GM13977 (cell line): ENCODE data around the gene MIER2.
"Not testable (repeated sequence)": the region's sequence is repeated elsewhere in the genome, so short reads cannot be mapped to it uniquely, and the experiment has no call there.

ENCODE experiments used
- DNase-seq: peaks from one replicate; pipeline ENCODE4 v3.0.0; 2012; ENCODE audit warnings: low spot score
- CTCF ChIP-seq: IDR thresholded peaks from 2 replicates; pipeline ENCODE4 v1.5.1; 2012; ENCODE audit warnings: mild to moderate bottlenecking, control low read depth; ENCODE audit not compliant: insufficient read depth; ENCODE audit errors: extremely low read depth, missing control alignments
- in situ Hi-C: fragments of 300-500 bp; cut with MboI; formaldehyde crosslinking; loops from one replicate; pipeline ENCODE4 v1.12.0; 2022; ENCODE audit warnings: low sequenced_read_pairs, low pct_unique_long_range_greater_than_20kb, mixed read lengths, inconsistent platforms; ENCODE audit not compliant: unreplicated experiment

Gene MIER2

GRCh38 chr19:383922-384798, 39.6 kb upstream of the MIER2 start:
- in situ Hi-C loops = no loop called here
- DNase-seq = no peak
- TF ChIP-seq CTCF = peak; percentile 30

- no peak for DNase-seq
- in situ Hi-C loops = no loop called here
- no peak for TF ChIP-seq CTCF
Measured at GRCh38 chr19:383040-383439, 38.4 kb upstream of the MIER2 start.

GRCh38 chr19:382578-382977, 38.0 kb upstream of the MIER2 start:
- DNase-seq, in situ Hi-C loops: not testable (repeated sequence)

GRCh38 chr19:381901-382300, 37.3 kb upstream of the MIER2 start:
- DNase-seq, in situ Hi-C loops: not testable (repeated sequence)

DNA sequence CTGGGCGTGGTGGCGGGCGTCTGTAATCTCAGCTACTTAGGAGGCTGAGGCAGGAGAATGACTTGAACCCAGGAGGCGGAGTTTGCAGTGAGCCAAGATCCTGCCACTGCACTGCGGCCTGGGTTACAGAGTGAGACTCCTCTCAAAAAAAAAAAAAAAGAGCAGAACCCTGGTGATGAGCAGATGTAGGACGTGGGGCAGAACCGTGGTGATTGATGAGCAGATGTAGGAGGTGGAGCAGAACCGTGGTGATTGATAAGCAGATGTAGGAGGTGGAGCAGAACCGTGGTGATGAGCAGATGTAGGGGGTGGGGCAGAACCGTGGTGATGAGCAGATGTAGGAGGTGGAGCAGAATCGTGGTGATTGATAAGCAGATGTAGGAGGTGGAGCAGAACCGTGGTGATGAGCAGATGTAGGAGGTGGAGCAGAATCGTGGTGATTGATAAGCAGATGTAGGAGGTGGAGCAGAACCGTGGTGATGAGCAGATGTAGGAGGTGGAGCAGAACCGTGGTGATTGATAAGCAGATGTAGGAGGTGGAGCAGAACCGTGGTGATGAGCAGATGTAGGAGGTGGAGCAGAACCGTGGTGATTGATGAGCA, 36.1 kb upstream of the MIER2 start:
- in situ Hi-C loops = not testable (repeated sequence)

DNA sequence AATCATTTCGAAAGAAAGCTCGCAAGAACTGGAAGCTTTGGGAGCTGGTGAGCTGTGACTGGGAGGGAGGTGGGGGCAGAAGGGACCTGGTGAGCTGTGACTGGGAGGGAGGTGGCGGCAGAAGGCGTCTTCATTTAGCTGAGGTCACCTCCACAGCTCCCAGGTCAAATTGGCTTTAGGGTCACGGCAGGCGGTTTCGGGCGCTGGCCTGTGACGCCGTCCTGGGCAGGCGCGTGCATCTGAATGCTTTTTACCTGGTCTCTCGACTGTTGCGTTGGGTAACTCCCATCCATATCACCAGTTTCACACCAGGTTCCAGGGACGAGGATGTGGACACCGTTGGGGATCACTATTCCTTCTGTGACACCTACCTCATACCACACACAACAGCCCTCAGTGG, 35.2 kb upstream of the MIER2 start:
- TF ChIP-seq CTCF = no peak
- in situ Hi-C loops = no loop called here
- no peak for DNase-seq

More for the DNA sequence above, 36.1 kb upstream of the MIER2 start:
- DNase-seq = not testable (repeated sequence)

- no peak for TF ChIP-seq CTCF
- DNase-seq = no peak
- in situ Hi-C loops = no loop called here
Measured at GRCh38 chr19:378706-379105, 34.1 kb upstream of the MIER2 start.

- in situ Hi-C loops = no loop called here
- no peak for TF ChIP-seq CTCF
- no peak for DNase-seq
Measured at GRCh38 chr19:377801-378581, 33.4 kb upstream of the MIER2 start.
